G401.6 (cell line): Measurements from ENCODE around the gene ANO9.
A peak's percentile ranks its signal among the peaks of the same experiment; 100 is the strongest.
"Not testable (repeated sequence)": the region's sequence is repeated elsewhere in the genome, so short reads cannot be mapped to it uniquely, and the experiment has no call there.

Experiments
- FAIRE-seq: peaks from 2 replicates; lab custom pipeline; 2012; peaks lifted over from hg19 to GRCh38; lab: Jason Lieb, UNC

The ANO9 gene

DNA sequence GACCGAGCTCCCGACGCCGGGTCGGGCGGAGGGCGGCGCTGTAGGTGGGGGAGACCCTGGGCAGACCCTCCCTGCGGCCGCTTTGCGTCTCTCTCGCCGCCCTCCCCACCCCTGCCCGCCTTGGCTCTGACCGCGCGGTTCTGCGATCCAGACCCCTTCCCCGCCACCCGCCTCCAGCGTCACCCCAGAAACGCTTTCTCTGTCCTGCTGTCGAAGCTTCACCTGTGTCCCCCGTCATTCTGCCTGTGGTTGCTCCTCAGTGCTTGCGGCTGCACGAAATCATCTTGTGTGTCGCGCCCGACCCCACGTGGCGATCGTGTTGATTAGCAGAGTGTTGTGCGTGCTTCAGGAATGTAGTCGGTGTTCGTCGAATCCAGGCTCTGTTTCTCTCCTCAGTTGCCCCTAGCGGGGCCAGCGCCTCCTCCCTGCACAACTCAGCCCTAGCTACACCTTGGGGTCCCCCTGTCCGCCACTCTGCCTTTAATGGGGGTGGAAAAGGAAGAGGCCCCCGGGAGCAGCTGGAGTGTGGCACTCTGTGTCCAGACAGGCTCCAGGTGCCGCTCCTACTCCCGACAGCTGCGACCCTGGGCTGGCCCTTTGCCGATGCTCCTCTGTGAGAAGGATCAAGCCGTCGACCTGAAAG is 9.1 kb upstream of the ANO9 start:
- FAIRE-seq = no peak

DNA sequence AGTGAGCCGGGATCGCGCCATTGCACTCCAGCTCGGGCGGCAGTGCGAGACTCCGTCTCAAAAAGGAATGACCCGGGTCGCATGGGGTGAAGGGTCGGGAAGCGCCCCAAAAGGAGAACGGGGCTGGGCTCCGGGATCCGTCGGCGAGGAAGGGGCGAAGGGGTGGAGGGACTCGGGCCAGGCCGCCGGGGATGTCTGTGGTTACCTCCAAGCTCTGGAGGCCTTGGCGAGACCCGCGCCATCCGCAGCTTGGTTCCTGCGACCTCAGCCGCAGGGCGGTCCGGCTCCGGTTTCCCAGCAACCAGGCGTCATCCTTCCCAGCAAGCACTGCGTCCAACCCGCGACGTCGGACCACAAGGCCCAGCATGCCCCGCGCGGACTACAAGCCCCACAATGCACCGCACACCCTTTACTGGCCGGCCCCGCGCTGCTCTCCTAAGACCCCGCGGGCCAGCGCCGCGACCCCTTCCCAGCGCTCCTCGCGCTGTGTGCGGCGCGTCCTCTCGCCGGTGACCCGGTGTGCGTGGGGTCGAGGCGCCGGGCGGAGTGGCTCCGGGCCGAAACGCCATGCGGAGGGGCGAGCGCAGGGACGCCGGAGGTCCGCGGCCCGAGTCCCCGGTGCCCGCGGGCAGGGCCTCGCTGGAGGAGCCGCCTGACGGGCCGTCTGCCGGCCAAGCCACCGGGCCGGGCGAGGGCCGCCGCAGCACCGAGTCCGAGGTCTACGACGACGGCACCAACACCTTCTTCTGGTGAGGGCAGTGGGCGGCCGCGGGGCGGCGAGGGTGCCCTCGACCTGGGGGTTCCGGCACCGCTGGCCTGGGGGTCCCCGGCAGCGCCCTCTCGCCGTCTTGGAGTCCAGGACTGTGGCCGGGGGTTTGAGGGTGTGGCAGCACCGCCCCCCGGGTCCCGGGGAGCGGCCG is 8.3 kb upstream of the ANO9 start, which contains the start of gene PTDSS2:
PTDSS2 (plus strand) TSS at position 391 of the 920 bp plus-strand sequence; CDS start at position 568, 177 bp downstream.
- peak; percentile 95 for FAIRE-seq

DNA sequence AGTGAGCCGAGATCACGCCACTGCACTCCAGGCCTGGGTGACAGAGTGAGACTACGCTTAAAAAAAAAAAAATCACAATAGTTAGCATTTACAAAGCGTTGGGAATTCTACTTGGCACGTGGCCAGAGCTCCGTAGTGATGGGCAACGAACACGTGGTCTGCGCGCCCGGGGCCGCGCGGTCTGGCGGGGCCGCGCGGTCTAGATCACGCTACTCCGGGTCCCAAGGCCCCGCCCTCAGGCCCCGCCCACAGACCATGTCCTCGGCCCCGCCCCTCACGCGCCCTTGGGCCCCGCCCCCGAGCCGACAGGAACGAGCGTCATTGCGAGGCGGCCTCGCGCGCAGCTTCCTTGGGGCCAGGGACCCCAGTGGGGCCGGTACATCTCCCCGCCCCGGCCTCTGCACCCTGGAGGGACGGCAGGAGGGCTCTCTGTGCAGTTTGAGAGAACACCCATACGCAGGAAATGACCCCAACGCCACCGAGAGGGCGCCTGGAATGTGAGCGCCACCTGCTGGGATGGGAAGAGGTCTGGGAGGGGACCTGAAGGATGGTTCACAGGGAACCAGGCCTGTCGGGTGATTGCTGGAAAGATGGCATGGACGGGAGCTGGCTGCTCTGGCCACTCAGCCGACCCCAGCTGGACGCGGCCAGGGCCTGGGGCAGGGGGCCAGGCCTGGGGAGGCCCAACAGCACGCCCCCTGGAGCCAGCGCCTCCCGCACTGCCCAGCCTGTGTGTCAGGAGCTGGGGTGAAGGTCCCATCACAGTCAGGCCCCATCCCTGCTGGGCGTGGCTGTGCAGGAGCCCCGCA is 6.3 kb upstream of the ANO9 start:
- FAIRE-seq = no peak

DNA sequence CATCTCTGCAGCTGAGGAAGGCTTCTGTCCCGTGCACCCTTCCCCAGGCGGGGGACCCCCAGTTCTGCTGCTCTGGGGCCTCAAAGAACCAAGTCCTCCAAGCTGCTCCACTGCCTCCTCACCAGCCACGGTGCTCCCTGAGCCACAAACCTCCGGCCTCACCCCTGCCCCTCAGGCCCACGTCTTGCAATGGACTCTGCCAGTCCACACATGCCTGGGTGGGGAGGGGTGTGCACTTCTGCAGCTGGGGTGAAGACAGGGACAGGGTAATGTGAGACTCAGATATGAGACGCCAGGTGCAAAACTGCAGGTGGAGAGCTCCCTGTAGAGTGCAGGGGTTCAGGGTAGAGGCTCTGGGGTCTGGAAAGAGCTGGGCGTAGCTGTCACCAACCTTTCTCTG is 5.1 kb upstream of the ANO9 start:
- FAIRE-seq = no peak

DNA sequence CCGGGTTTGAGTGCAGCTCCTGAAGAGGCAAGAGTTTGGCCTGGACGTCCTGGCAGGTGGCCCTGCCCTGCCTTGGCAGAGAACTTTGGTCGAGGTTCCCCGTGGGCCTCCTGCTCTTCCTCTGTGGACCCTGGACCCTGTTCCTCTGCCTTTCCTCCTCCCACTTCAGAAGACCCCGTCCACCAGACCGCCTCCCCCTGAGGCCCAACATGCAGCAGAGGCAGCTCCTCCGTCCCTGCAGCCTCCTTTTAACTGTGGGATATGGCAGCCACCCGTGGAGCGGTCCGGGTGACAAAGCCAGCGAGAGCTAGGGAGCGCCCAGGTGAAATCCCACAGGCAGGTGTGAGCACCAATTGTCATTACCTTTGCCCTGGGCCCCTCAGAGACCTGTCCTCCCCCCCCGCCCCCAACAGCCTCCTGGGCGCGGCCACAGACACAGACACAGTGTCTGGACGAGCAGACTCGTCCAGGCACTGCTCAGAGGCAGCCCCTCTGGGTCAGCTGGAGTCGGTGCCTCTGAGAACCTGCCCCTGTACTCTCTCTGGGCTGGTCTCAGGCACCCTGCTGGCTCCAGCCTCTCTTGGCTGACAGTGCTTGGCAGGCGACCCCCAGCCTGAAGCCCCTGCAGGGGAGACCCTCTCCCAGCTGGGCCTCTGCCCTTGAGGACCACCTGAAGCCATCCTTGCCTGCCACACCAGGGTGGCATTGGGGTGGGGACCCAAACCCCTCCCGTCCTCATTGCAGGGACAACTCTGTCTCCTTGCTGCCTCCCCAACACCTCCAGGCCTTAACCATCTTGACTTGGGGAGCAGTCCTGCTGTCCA is 4.2 kb upstream of the ANO9 start:
- no peak for FAIRE-seq

DNA sequence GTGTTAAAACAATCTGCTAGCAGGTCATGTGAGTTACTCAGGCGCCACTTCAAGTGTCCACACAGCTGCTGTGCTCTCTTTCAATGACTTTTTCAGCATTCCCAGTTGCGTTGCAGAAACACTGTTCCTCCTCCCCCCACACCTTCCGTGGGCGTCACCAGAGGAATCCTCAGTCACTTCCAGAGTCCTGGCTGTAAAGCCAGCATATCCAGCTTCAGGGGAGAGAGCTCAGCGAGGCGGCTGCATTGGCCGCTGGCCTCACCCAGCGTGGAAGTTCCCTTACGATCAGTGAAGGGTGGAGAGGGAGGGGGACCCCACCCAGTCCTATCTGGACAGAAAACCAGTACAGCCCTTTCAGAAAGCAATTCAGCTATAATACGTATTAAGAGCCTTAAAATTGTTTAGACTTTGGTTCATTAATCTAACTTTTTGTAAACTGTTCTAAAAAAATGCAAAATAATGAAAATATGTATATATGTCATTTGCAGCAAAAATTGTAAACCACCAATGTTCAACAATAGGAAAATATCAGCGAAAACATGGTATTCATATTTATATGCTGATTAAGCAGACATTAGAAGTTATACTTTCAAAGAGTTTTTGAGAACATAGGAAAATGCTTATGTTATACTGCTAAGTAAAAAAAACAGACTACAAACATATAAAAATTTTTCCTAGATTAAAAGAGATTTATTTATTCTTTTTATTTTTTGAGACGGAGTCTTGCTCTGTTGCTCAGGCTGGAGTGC is 2.8 kb upstream of the ANO9 start:
- peak; percentile 40 for FAIRE-seq

DNA sequence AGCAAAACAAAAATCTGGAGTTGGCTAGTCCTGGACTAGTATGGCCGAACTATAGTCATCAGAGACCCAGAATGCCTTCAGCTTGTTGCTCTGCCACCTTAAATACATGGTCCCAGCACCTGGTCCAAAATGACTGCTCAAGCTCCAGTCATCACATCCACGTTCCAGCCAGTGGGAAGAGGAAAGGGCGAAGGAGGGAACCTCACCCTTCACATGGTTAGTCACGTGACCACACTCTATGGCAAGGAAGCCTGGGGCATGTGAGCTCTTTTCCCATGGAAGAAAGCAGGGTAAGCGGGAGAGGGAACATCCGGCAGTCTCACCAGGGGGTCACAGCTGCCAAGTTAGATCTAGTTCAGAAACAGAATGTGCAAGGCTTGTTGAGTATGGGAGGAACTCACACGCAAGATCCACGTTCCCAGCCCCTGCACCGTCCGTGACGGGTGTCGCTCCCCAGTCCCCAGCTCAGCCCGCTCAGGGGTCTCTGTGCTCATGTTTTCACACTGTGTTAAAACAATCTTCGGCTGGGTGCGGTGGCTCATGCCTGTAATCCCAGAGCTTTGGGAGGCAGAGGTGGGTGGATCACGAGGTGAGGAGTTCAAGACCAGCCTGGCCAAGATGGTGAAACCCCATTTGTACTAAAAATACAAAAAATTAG is 1.9 kb upstream of the ANO9 start:
- FAIRE-seq = no peak

DNA sequence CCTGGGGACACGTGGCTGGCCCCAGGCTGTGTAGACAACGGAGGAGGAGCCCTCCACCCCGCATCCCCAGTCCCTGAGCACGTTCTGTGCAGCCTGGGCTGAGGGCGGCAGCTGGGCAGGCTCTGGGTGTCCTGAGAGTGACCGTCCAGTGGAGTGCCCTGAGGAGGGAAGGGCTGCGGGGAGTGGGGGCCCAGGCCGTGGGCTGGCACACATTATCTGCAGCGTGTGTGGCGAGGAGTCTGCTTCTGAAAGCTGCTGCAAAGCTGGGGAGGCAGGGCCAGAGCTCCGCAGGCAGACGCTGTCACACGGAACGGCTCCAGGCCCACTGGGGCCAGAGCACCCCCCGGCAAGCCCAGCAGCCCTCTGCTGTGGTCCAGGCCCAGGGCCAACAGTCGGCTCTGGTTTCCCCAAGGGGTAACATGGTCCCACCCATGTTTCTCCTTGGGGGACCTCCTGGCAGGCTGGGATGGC is 835 bp upstream of the ANO9 start:
- no peak for FAIRE-seq

DNA sequence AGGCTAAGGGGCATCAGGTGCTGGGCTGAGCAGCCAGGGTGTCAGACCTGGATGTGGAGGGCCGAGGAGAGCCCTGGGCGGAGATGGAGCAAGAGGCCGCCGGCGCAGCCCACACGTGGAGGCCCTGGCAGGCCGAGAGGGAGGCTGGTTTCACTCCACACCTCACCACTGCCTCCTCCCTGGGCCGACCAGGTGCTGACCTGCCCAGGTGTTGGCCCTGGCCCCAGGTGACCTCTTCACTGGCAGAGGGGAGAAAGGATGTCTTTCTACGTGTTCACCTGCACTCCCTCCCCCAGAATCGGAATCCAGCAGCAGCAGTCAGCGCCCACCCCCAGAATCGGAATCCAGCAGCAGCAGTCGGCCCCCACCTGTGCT is 781 bp downstream of the ANO9 start:
- FAIRE-seq = no peak

DNA sequence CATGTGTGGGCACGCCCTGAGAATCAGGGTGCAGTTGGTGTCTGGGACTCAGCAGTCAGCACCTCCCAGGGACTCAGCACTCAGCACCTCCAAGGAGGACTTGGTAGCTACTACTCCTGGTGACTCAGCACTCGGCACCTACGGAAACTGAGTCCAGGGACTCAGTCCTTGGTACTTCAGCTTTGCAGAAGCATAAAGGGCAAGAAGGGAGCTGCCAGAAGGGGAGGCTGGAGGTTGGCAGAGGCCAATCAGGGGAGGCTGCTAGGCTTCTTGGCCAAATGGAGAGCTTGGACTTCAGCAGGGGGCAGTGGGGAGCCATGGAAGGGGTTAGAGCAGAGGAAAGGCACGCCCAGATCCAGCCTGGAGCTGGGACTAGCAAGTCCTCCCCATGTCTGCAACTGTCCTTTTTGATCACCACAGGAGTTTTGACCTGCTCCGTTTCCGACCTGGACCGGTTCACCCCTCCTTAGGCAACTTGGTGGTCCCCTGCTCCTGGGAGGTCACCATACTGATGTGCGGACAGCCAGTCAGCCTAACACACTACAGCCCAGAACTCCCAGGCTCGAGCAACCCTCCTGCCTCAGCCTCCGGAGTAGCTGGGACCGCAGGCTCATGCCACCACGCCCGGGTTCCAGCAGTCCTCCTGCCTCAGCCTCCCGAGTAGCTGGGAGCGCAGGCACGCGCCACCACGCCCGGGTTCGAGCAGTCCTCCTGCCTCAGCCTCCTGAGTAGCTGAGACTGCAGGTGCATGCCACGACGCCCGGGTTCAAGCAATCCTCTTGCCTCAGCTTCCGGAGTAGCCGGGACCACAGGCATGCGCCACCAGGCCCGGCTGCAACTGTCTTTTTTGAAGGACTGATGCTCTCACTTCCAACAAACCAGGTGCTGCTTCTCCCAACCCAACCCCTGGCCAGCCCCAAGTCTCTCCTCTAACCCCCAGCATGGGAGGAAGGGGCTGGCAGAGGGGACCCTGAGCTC is 1.5 kb downstream of the ANO9 start:
- FAIRE-seq = no peak

DNA sequence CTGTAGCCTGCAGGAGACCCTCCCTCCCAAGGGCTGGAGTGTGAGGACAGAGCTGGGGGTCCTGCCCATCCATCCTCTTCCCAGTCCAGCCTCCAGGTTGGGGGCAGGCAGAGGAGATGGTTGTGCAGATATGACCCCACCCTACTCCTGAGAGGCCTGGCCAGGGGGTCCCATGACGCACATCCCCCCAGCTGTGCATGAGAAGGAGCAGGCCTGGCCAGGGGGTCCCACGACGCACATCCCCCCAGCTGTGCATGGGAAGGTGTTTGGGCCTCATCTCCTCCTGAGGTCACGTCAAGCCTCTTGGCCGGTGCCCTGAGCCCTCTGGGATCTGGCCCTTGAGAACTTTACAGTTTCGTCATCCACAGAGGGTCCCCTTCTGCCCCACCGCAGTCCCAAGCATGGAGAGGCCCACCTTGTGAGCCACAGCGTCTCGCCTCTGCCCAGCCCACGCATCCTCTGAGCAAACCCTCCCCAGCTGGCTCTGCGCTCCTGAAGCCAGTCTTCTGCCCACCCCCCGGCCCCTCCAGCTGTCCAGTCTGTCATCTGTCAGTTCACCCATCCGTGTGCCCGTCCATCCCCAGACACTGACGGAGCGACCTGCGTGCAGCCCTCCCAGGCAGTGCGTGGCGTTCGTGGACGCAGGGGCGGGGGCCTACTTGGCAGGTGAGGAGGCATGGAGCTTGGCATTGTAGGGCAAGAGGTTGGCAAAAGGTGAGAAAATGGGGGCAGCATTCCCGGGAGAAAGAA is 2.3 kb downstream of the ANO9 start:
- no peak for FAIRE-seq

DNA sequence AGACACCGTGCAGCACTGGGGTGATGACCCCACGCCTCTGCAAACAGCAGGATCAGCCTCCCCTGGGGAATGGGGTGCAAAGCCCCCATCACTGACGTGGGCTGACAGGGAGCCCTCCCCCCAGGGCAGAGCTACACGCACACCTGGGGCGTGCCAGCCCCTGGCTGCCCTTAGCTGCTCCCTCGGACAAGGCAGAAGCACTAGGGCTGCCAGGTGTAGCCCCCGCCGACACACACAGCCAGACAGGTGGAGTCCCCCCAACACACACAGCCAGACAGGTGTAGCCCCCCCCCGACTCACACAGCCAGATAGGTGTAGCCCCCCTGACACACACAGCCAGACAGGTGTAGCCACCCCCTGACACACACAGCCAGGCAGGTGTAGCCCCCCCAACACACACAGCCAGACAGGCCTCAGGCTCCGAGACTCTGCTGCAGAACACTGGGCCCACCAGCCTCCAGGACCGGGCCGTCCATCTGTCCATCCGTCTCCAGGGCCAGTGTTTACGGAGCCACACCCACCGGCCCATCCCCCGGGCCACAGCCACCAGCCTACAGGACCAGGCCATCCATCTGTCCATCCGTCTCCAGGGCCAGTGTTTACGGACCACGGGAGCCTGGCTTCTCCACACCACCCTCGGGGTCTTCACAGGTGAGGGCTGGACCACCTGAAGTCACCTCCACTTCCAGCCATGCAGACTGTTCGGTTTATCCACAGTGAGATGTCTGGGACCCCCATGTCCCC is 3.5 kb downstream of the ANO9 start:
- no peak for FAIRE-seq

DNA sequence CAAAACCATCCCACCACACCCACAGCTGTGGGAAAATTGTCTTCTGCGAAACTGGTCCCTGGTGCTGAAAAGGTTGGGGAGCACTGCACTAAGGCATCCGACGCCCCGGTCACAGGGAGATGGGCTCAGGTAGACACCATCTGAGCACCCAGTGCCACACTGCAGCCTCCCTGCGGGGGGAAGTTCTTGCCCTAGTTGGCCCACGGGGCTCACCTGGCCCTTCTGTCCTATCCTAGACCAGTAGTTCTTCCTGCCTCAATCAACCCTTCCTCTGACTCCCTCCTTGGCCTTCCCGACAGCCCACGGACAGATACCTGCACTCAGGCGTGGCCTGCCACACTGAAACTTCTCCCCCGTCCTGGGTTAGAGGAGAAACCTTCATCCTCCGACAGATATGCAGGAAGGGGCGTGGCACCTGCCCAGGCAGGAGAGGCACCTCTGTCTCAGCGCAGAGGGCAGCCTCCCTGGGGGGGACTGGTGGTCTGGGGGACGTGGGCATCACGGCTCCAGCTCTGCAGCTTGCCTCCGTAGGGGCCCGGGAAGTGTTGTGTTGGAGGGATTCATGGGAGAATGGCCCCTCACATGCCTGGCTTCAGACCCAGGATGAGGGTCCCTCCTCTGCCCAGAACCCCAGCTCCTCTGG is 4.5 kb downstream of the ANO9 start:
- no peak for FAIRE-seq

DNA sequence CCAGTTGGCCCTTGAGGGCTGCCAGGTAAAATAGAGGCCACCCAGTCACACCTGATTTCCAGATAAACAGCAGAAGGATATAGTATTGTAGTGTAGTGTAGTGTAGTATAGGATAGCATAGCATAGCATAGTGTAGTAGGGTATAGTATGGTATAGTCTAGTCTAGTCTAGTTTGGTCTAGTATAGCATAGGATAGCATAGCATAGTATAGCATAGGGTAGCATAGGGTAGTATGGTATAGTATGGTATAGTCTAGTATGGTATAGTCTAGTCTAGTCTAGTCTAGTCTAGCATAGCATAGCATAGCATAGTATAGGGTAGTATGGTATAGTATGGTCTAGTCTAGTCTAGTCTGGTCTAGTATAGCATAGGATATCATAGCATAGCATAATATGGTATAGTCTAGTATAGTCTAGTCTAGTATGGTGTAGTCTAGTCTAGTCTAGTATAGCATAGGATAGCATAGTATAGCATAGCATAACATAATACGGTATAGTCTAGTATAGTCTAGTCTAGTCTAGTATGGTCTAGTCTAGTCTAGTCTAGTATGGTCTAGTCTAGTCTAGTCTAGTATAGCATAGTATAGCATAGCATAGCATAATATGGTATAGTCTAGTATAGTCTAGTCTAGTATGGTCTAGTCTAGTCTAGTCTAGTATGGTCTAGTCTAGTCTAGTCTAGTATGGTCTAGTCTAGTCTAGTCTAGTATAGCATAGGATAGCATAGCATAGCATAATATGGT is 6.6 kb downstream of the ANO9 start:
- not testable (repeated sequence) for FAIRE-seq

DNA sequence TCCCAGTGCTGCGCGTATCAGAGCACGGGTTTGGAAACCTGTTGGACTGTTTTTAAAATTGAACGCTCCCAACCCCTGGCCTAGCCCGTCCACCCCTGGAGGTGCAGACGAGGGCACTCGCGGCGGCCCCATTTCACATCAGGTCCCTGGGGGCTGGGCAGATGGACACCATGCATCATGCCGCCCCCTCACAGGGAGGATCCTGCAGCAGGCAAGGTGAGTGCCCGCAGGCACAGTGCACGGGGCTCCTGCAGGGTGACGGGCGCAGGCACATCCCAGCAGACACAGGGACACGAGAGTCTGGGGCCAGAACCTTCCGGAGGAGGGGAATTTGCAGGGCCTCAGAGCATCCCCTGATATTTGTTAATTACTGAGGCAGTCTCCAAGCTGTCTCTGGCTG is 7.3 kb downstream of the ANO9 start:
- FAIRE-seq = no peak

DNA sequence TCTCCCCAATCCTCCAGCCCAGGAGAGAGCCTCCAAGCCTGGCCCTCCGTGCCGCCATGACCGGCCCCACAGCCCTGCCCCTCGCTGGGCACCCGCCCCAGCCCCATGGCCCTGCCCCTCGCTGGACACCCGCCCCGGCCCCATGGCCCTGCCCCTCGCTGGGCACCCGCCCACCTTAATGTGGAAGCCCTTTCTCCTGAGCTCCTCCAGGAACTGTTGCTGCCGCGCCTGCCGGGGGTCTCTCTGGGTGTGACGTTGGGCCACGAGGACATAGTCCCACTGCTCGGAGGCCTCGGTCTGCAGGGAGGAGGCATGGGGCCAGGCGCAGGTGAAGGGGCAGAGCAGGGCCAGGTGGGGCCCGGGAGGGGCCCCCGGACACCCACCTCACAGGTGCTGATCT is 8.2 kb downstream of the ANO9 start:
- FAIRE-seq = no peak

DNA sequence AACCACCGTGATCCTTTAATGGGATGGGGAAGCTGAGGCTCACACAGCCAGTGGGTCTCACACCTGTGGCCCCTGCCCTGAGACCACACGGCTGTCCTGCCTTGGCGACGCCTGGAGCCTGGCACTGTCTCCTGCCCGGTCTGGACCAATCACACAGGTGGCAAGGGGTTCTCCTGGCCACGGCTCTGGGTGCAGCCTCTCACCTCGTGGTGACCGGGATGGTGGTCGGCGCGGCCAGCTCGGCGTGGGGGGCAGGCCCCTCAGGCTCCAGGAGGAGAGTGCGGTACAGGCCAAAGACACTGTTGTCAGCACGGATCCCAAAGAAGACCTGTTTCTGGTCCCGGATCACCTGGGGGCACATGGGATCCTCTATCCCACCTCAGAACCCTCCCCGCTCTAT is 8.7 kb downstream of the ANO9 start:
- no peak for FAIRE-seq
